Stomach smooth muscle (tissue), 2 donors: Measurements from ENCODE around the gene PSMB7.

Experiments used
- H3K27ac ChIP-seq: one replicate; pipeline ENCODE4 v1.7.0; 2013; ENCODE audit warnings: mild to moderate bottlenecking, low read length, inconsistent platforms
- H3K27me3 ChIP-seq, 2 donors: one replicate each; pipeline ENCODE4 v1.7.0; 2013; ENCODE audit warnings: low read length in 2 of 2; ENCODE audit not compliant: insufficient read depth in 2 of 2, control insufficient read depth in 1 of 2
- H3K36me3 ChIP-seq, 2 donors: one replicate each; pipeline ENCODE4 v1.7.0; 2013; ENCODE audit warnings: low read length in 2 of 2; ENCODE audit not compliant: control insufficient read depth in 2 of 2, insufficient read depth in 2 of 2
- H3K4me1 ChIP-seq: one replicate; pipeline ENCODE4 v1.7.0; 2013; ENCODE audit warnings: low read length; ENCODE audit not compliant: control insufficient read depth, insufficient read depth
- H3K4me3 ChIP-seq, 2 donors: one replicate each; pipeline ENCODE4 v1.7.0; 2013; ENCODE audit warnings: low read length in 2 of 2
- H3K9ac ChIP-seq, 2 donors: one replicate each; pipeline ENCODE4 v1.7.0; 2013; ENCODE audit warnings: low read length in 2 of 2, mild to moderate bottlenecking in 1 of 2
- H3K9me3 ChIP-seq, 2 donors: one replicate each; pipeline ENCODE4 v1.7.0; 2013; ENCODE audit warnings: low read length in 2 of 2; ENCODE audit not compliant: control insufficient read depth in 2 of 2
- donor health status: healthy.
- donor health status: Pancreatic carcinoma.

Gene PSMB7

GRCh38 chr9:124355941-124356744 is 59.1 kb downstream of the PSMB7 start:
- no peaks in the 10 kb centered on the region for H3K9me3 ChIP-seq
- no peak overlapping the region for H3K9ac ChIP-seq
- peaks cover 34 to 37% of the 10 kb centered on the region in 2 donors for H3K36me3 ChIP-seq
- no peaks in the 10 kb centered on the region for H3K27me3 ChIP-seq
- peaks cover 3% of the 10 kb centered on the region for H3K4me1 ChIP-seq
- H3K4me3 ChIP-seq: no peak overlapping the region
- H3K27ac ChIP-seq: no peak overlapping the region

DNA sequence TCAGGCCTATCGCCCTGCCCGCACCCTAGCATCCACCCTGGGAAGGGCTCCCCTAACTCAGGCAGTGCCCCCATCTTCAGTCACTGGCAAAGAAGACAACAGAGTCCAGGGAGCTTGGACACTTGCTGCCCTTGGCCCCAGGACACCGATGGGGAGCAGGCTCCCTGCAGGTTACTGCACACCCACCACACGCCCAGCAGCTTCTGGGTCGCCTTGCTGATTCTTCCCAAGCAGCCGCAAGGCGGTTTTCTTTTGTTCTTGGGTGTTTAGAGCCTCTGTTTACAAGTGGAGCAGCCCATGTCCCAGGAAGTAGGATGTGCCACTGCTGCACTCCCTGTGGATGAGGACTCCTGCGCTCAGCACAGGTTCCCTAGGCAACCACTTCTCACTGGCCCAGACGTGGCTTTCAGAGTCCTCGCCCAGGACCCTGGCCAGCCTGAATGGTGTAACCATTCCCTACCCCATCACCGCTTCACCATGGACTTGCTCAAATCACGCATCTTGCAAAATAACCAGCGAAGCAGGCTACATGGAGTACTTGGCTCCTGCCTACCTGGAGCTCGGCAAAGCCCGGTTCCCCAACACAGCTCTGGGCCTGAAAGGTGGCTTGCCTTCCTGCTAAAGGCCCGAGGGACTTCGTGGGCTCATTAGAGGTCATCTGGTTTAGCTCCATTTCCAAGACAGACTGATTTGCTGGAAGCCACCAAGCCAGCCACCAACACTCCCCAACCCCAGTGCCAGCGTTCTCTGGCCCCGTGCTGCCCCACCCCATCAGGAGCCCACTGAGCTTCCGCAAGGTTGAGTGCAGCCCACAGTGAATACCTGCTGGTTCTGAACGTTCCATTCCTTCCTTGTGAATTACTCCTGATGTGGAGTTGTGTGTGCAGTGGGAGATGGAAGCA is 60.0 kb downstream of the PSMB7 start:
- no peak overlapping the region for H3K27ac ChIP-seq
- H3K36me3 ChIP-seq: peaks cover 42 to 45% of the 10 kb centered on the region in 2 donors
- no peak overlapping the region for H3K9ac ChIP-seq
- H3K4me3 ChIP-seq: no peak overlapping the region
- H3K4me1 ChIP-seq: peaks cover 3% of the 10 kb centered on the region
- H3K27me3 ChIP-seq: no peaks in the 10 kb centered on the region
- H3K9me3 ChIP-seq: no peaks in the 10 kb centered on the region

- Histone ChIP-seq H3K27ac (no peak overlapping the region), H3K4me1 (peaks cover 3% of the 10 kb centered on the region), H3K4me3 (no peak overlapping the region), H3K36me3 (peaks cover 45 to 49% of the 10 kb centered on the region in 2 donors), H3K9me3 (no peaks in the 10 kb centered on the region), H3K27me3 (no peaks in the 10 kb centered on the region), H3K9ac (no peak overlapping the region)
Measured at GRCh38 chr9:124354346-124355038, 60.8 kb downstream of the PSMB7 start.

DNA sequence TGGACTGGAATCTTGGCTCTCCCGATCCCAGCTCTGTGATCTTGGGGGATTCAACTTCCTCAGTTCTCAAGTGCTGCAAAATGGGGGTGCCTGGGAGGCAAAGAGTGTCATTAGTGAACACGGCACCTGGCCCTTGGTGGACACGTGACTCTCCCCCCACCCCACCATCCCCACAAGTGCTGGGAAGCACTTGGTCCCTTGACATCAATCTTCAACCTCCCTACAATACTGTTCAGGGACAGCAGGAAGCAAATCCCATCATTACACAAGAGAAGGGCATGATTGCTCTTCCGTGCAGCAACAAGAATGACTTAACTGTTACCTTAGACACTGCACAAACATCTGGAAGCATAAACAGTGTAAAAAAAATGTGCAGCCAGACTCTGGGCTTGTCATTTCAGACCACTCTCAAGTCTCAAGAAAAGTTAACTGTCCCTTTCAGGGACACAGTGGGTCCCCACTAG is 61.4 kb downstream of the PSMB7 start:
- Histone ChIP-seq H3K4me1 (peaks cover 3% of the 10 kb centered on the region), H3K4me3 (no peak overlapping the region), H3K9ac (no peak overlapping the region), H3K36me3 (peaks cover 46 to 51% of the 10 kb centered on the region in 2 donors), H3K9me3 (no peaks in the 10 kb centered on the region), H3K27ac (no peak overlapping the region), H3K27me3 (no peaks in the 10 kb centered on the region)

DNA sequence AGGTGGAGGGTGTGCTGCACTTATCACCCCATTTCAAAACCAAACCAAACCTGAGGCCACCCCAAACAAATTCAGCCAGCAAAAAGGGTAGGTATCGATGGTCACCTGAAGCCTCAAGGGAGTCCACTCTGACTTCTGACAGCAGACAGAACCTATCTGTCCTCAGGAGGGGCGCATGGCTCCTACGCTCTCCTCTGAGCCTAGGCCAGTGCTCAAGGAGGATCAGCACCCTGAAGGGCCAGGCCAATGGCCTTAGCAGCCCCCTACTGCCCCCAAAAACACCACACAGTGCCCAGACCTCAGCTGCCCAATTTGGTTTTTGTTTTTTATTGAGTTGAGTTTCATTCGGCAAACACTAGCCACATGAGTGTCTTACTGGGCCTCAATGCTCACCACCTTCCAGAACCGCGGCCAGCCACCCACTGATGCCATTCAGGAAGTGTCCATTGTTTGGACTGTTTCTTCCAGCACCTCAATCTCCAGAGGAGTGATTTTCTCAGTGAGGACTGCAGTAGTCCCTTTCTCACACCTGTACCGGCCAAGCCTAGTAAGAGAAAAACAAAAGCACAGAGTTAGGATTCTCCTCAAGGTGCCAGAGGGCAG is 62.0 kb downstream of the PSMB7 start:
- Histone ChIP-seq H3K9ac (no peak overlapping the region), H3K36me3 (peaks cover 52 to 55% of the 10 kb centered on the region in 2 donors), H3K27ac (no peak overlapping the region)

DNA sequence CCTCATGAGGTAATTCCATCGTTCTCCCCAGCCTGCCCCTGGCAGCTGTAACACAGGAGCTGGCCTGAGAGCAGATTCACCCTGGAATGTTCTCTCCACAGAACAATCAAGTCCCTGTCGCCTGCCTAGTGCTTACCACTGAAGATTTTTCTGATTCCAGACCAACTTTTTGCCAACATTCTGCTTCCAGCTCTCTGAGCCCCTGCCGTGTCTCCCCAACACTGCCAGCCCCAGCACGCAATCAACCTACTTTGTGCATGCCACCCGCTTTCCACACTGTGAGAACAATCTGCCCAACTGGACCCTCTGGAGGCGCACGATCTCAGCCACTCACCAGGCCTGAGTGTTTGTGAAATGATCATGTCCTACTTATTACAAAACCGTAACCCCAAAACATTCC is 62.6 kb downstream of the PSMB7 start:
- H3K27ac ChIP-seq: no peak overlapping the region
- H3K27me3 ChIP-seq: no peaks in the 10 kb centered on the region
- no peak overlapping the region for H3K4me3 ChIP-seq
- no peaks in the 10 kb centered on the region for H3K4me1 ChIP-seq
- H3K9ac ChIP-seq: no peak overlapping the region
- no peaks in the 10 kb centered on the region for H3K9me3 ChIP-seq
- H3K36me3 ChIP-seq: peaks cover 57 to 61% of the 10 kb centered on the region in 2 donors

More for the DNA sequence above, 62.0 kb downstream of the PSMB7 start:
- H3K9me3 ChIP-seq: no peaks in the 10 kb centered on the region
- no peaks in the 10 kb centered on the region for H3K4me1 ChIP-seq
- no peaks in the 10 kb centered on the region for H3K27me3 ChIP-seq
- H3K4me3 ChIP-seq: no peak overlapping the region

DNA sequence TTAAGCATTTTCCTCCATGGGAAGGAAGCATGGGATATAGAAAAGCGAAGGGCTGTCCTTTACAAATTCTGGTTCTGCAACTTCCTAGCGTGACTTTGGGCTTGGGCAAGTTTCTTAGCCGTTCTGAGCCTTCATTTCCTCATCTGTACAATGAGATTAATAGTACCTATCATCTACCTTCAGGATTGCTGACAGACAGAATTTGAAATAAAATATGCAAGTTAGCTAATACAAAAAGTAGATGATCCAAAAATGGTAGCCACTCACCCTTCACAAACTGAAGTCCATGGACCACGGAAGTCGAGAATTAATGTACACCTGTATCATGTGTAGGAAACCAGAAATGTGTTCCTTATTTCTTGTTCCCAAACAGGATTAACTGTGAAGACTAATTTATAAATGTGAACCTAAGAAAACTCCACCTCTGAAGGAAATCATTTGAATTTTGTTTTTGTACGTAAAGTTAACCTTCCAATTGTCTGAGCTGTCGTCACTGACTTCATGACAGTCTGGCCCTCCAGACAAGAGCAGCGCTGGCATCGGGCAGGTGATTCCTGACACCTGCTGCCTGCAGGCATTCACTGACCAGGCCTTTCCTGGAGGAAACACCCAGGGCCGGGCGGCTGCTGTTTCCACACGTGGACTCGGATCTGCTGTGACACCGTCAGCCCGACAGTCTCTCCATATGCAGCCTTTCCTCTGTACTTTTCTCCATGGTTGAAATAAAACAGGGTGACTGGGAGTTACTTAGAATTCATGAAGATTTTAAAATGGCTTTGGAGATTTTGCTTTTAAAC is 63.4 kb downstream of the PSMB7 start:
- no peaks in the 10 kb centered on the region for H3K27me3 ChIP-seq
- no peak overlapping the region for H3K9ac ChIP-seq
- no peaks in the 10 kb centered on the region for H3K9me3 ChIP-seq
- H3K4me3 ChIP-seq: no peak overlapping the region
- H3K27ac ChIP-seq: no peak overlapping the region
- H3K36me3 ChIP-seq: peaks cover 57 to 65% of the 10 kb centered on the region in 2 donors
- H3K4me1 ChIP-seq: no peaks in the 10 kb centered on the region

GRCh38 chr9:124350494-124351263 is 64.6 kb downstream of the PSMB7 start:
- no peaks in the 10 kb centered on the region for H3K27me3 ChIP-seq
- no peak overlapping the region for H3K27ac ChIP-seq
- H3K4me3 ChIP-seq: no peak overlapping the region
- no peaks in the 10 kb centered on the region for H3K9me3 ChIP-seq
- no peak overlapping the region for H3K9ac ChIP-seq
- H3K36me3 ChIP-seq: peaks cover 48 to 59% of the 10 kb centered on the region in 2 donors
- H3K4me1 ChIP-seq: no peaks in the 10 kb centered on the region

GRCh38 chr9:124349675-124350493 is 65.4 kb downstream of the PSMB7 start:
- Histone ChIP-seq H3K4me1 (no peaks in the 10 kb centered on the region), H3K9me3 (no peaks in the 10 kb centered on the region), H3K9ac (no peak overlapping the region), H3K36me3 (peaks cover 43 to 54% of the 10 kb centered on the region in 2 donors), H3K27ac (no peak overlapping the region), H3K27me3 (no peaks in the 10 kb centered on the region), H3K4me3 (no peak overlapping the region)
